Hepatocyte (in vitro differentiated cells): ENCODE results near the gene TMEM255B. TPM values are rescaled to one million over a fixed set of nuclear protein-coding genes. Genes with fewer than 3 reads are reported as not detected.

ENCODE experiments used
- DNase-seq: peaks from one replicate; pipeline ENCODE4 v3.0.0-alpha.2; 2016; ENCODE audit warnings: low spot score
- H2AFZ ChIP-seq: fragments of 200-600 bp; sonication (generic); 2 replicates; pipeline ENCODE4 v1.6.0; 2016; ENCODE audit warnings: antibody characterized with exemption, mild to moderate bottlenecking
- H3K27ac ChIP-seq: fragments of 200-600 bp; sonication (generic); 2 replicates; pipeline ENCODE4 v1.5.1; 2016; ENCODE audit warnings: mild to moderate bottlenecking
- H3K27me3 ChIP-seq: fragments of 200-600 bp; sonication (generic); 2 replicates; pipeline ENCODE4 v1.6.1; 2016
- H3K36me3 ChIP-seq: fragments of 200-600 bp; sonication (generic); replicated peaks from 2 replicates; pipeline ENCODE4 v1.5.1; 2016; ENCODE audit warnings: low read depth; ENCODE audit not compliant: insufficient read depth
- H3K4me1 ChIP-seq: fragments of 200-600 bp; sonication (generic); 2 replicates; pipeline ENCODE4 v1.5.1; 2016; ENCODE audit warnings: mild to moderate bottlenecking, moderate library complexity; ENCODE audit not compliant: insufficient read depth
- H3K4me2 ChIP-seq: fragments of 200-600 bp; sonication (generic); 2 replicates; pipeline ENCODE4 v1.6.0; 2016
- H3K4me3 ChIP-seq: fragments of 200-600 bp; sonication (generic); 2 replicates; pipeline ENCODE4 v1.5.1; 2016; ENCODE audit warnings: mild to moderate bottlenecking
- H3K79me2 ChIP-seq: fragments of 200-600 bp; sonication (generic); 2 replicates; pipeline ENCODE4 v1.6.0; 2017; ENCODE audit warnings: mild to moderate bottlenecking
- H3K9me2 ChIP-seq: fragments of 200-600 bp; sonication (generic); replicated peaks from 2 replicates; pipeline ENCODE4 v1.6.0; 2017; ENCODE audit warnings: mild to moderate bottlenecking; ENCODE audit not compliant: insufficient read depth
- H3K9me3 ChIP-seq: fragments of 200-600 bp; sonication (generic); 2 replicates; pipeline ENCODE4 v1.5.1; 2016; ENCODE audit warnings: low read depth, mild to moderate bottlenecking
- H4K20me1 ChIP-seq: fragments of 200-600 bp; sonication (generic); 2 replicates; pipeline ENCODE4 v1.6.0; 2016; ENCODE audit warnings: mild to moderate bottlenecking; ENCODE audit not compliant: insufficient read depth, poor library complexity, severe bottlenecking
- EZH2 ChIP-seq: fragments of 200-600 bp; sonication (generic); IDR thresholded peaks from 2 replicates; pipeline ENCODE4 v1.6.1; 2016; ENCODE audit warnings: antibody characterized with exemption, mild to moderate bottlenecking, borderline replicate concordance
- EZH2phosphoT487 ChIP-seq: fragments of 200-600 bp; sonication (generic); IDR thresholded peaks from one replicate; pipeline ENCODE4 v1.6.1; 2018; ENCODE audit warnings: antibody characterized with exemption, mild to moderate bottlenecking, low read depth, moderate library complexity; ENCODE audit not compliant: unreplicated experiment, severe bottlenecking
- WGBS: methylation state at CpG from one replicate; pipeline ENCODE4 v1.1.6; 2016; ENCODE audit warnings: low lambda C conversion rate; ENCODE audit errors: missing lambda C conversion rate; 5-methylcytosine and 5-hydroxymethylcytosine counted together
- polyA plus RNA-seq: library from polyadenylated mRNA; unstranded; fragments of >200 nt; fragmentation: Nextera tagmentation; extraction: Ambion mirVana; gene quantifications from 2 replicates; pipeline ENCODE4 v1.2.1, GENCODE V29; 2016
- total RNA-seq: library from RNA; depleted of rRNA; stranded (reverse); fragments of >200 nt; gene quantifications from 2 replicates; pipeline ENCODE4 v1.2.3, GENCODE V29; 2014
- TF ChIP-seq, protein P1 (sequence below): fragments of 200-600 bp; sonication (generic); IDR thresholded peaks from 2 replicates; pipeline ENCODE4 v1.5.1; 2016; ENCODE audit warnings: antibody characterized with exemption, mild to moderate bottlenecking; ENCODE audit not compliant: poor library complexity

Gene TMEM255B
- total and polyA plus RNA-seq, 2 experiments from 2014 or later: 0.10 to 4.0 TPM

DNA sequence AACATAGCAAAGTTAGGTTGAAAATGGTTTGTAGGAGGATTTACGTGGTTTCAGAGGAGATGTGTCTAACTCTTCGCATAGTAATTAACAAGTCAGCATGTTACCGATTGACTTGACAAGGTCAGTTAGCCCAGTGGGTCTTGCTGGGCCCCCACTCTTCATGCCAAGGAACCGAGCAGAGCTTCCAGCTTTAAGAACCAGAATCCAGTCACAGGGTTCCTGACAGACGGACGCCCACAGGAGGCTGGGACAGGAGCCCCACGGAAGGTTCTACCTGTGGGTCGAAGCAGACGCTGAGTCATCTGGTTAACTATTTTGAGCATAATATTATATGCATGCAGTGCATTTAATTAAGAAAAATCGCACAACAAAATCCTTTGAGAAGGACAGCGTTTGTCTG lies 3.5 kb downstream of the TMEM255B start:
- DNase-seq: no peak
- Histone ChIP-seq H3K36me3 (no peaks in the 10 kb centered on the region), H3K27me3 (peaks cover 39% of the 10 kb centered on the region), H4K20me1 (no peaks in the 10 kb centered on the region), H3K9me2 (no peaks in the 10 kb centered on the region), H3K4me1 (peaks cover 6% of the 10 kb centered on the region), H2AFZ (no peak overlapping the region), H3K4me3 (no peak overlapping the region), H3K4me2 (no peak overlapping the region), H3K9me3 (no peaks in the 10 kb centered on the region), H3K27ac (no peak overlapping the region), H3K79me2 (no peaks in the 10 kb centered on the region)
- TF ChIP-seq, protein P1, sequence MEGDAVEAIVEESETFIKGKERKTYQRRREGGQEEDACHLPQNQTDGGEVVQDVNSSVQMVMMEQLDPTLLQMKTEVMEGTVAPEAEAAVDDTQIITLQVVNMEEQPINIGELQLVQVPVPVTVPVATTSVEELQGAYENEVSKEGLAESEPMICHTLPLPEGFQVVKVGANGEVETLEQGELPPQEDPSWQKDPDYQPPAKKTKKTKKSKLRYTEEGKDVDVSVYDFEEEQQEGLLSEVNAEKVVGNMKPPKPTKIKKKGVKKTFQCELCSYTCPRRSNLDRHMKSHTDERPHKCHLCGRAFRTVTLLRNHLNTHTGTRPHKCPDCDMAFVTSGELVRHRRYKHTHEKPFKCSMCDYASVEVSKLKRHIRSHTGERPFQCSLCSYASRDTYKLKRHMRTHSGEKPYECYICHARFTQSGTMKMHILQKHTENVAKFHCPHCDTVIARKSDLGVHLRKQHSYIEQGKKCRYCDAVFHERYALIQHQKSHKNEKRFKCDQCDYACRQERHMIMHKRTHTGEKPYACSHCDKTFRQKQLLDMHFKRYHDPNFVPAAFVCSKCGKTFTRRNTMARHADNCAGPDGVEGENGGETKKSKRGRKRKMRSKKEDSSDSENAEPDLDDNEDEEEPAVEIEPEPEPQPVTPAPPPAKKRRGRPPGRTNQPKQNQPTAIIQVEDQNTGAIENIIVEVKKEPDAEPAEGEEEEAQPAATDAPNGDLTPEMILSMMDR: no peak
- TF ChIP-seq EZH2phosphoT487: no peak
- no peak for TF ChIP-seq EZH2
- 73% methylated on average over 11 of the region's 11 CpGs for WGBS

DNA sequence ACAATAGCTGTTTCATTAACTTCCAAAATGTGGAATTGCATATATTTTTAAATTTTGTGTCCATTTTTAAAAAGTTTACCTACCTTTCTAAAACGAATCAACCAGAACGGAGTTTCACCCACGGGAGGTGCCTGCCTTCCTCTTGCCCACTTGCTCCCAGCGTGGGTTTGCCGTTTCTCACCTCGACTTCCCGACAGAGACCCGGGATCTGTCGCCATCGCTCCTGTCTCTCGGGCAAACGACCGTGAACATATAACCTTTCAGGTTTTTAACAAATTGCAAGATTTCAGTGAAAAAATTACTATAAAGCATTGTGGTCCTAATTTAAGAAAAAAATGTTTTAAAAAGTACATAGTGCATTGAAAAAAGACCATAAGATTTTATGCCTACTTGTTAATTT lies 4.2 kb downstream of the TMEM255B start:
- Histone ChIP-seq H4K20me1 (no peaks in the 10 kb centered on the region), H3K36me3 (no peaks in the 10 kb centered on the region), H2AFZ (no peak overlapping the region), H3K9me2 (no peaks in the 10 kb centered on the region), H3K79me2 (no peaks in the 10 kb centered on the region), H3K27ac (no peak overlapping the region), H3K4me2 (no peak overlapping the region), H3K4me3 (no peak overlapping the region), H3K27me3 (peaks cover 35% of the 10 kb centered on the region), H3K9me3 (no peaks in the 10 kb centered on the region), H3K4me1 (peaks cover 5% of the 10 kb centered on the region)
- TF ChIP-seq EZH2phosphoT487 (no peak), EZH2 (no peak)
- TF ChIP-seq, protein P1: no peak
- no peak for DNase-seq
- WGBS: 84% methylated on average over 13 of the region's 13 CpGs

DNA sequence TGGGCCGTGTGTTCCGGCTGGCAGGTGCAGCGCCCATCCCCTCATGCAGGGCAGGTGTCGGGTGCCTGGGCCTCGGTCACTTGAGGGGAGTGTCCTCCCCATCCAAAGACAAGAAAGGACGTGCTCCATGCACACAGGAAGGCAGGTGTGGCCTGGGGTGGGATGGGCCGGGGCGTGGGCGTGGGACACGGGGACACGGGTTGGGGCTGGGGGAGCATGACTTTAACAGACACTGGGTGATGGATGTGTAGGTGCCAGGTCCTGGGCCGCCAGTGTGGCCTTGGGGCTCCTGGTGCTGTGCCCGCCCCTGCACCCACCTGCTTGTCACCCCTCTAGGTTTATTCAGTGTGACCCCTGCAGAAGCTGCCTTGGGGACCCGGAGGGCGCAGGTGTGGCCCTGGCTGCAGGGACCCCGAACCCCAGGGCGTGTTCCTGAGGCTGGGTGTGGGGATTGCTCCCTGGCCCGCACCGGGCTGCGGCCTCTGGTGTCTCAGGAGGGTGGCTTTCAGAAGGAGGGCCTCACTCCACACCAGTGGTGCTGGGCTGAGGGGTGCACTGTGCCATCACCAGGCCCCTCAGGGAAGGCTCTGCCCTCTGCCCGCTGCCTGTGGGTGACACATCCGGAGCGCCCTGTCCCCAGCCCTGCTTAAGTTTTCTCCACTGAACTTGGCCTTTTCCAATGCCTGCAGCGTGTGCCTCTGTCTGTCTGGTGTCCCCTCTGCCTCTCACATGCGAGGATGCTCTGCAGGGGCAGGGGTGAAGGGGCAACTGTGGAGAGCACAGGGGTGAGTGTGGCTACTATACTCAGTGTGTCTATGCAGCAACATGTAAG lies 5.2 kb downstream of the TMEM255B start:
- H3K27me3 ChIP-seq: peaks cover 35% of the 10 kb centered on the region
- no peaks in the 10 kb centered on the region for H3K9me2 ChIP-seq
- no peak overlapping the region for H3K4me2 ChIP-seq
- no peaks in the 10 kb centered on the region for H3K36me3 ChIP-seq
- no peaks in the 10 kb centered on the region for H4K20me1 ChIP-seq
- no peaks in the 10 kb centered on the region for H3K4me1 ChIP-seq
- no peak for TF ChIP-seq EZH2
- TF ChIP-seq, protein P1: no peak
- TF ChIP-seq EZH2phosphoT487: no peak
- H3K27ac ChIP-seq: no peak overlapping the region
- no peak overlapping the region for H3K4me3 ChIP-seq
- H2AFZ ChIP-seq: no peak overlapping the region
- DNase-seq: no peak
- H3K9me3 ChIP-seq: no peaks in the 10 kb centered on the region
- H3K79me2 ChIP-seq: no peaks in the 10 kb centered on the region
- WGBS: 88% methylated on average over 19 of the region's 25 CpGs
